Measurements from ENCODE around the gene SLC12A6.

Gene SLC12A6

GRCh38 chr15:34329006-34329405 lies 8.6 kb downstream of the SLC12A6 start:
- H3K27ac ChIP-seq (ENCODE audit: low read depth, low read length): no peak overlapping the region
- no peak overlapping the region for H3K4me2 ChIP-seq (ENCODE audit: low read depth, low read length, poor library complexity, severe bottlenecking)
- no peak overlapping the region for H3K9ac ChIP-seq (ENCODE audit: low read length)
- H3K9me3 ChIP-seq (ENCODE audit: insufficient read depth, low read length): no peaks in the 10 kb centered on the region
- no peaks in the 10 kb centered on the region for H3K79me2 ChIP-seq (ENCODE audit: insufficient read depth, low read length)
- H2AFZ ChIP-seq (ENCODE audit: low read depth, low read length, severe bottlenecking): no peak overlapping the region
- no peaks in the 10 kb centered on the region for H4K20me1 ChIP-seq (ENCODE audit: low read depth, low read length)
- no peaks in the 10 kb centered on the region for H3K9me2 ChIP-seq (replicated peaks; ENCODE audit: insufficient read depth, low read length)
- peaks cover 3% of the 10 kb centered on the region; the same call in 1 of the 2 replicates for H3K27me3 ChIP-seq (ENCODE audit: low read length)
- no peak for TF ChIP-seq CTCF (IDR thresholded peaks at IDR 0.05; ENCODE audit: insufficient read depth, low read length, poor library complexity, severe bottlenecking)
- TF ChIP-seq EZH2phosphoT487 (conservative IDR thresholded peaks at IDR 0.05; ENCODE audit: low read length): no peak
- no peaks in the 10 kb centered on the region for H3F3A ChIP-seq (ENCODE audit: insufficient read depth)
- H3K4me3 ChIP-seq (ENCODE audit: insufficient read depth, low read length, poor library complexity, severe bottlenecking): no peak overlapping the region
- no peaks in the 10 kb centered on the region for H3K36me3 ChIP-seq (ENCODE audit: low read length)

- H3K9ac ChIP-seq (ENCODE audit: low read length): no peak overlapping the region
- no peak overlapping the region for H3K4me3 ChIP-seq (ENCODE audit: insufficient read depth, low read length, poor library complexity, severe bottlenecking)
Measured at GRCh38 chr15:34327906-34328305, 9.7 kb downstream of the SLC12A6 start.

GRCh38 chr15:34325368-34325767 lies 12.2 kb downstream of the SLC12A6 start:
- H3K9ac ChIP-seq (ENCODE audit: low read length): no peak overlapping the region
- peaks cover 3% of the 10 kb centered on the region; the same call in 1 of the 2 replicates for H3K27me3 ChIP-seq (ENCODE audit: low read length)
- no peak overlapping the region for H3K27ac ChIP-seq (ENCODE audit: low read depth, low read length)
- no peaks in the 10 kb centered on the region for H3K36me3 ChIP-seq (ENCODE audit: low read length)
- no peak overlapping the region for H3K4me2 ChIP-seq (ENCODE audit: low read depth, low read length, poor library complexity, severe bottlenecking)
- H3K4me3 ChIP-seq (ENCODE audit: insufficient read depth, low read length, poor library complexity, severe bottlenecking): no peak overlapping the region
- H3K79me2 ChIP-seq (ENCODE audit: insufficient read depth, low read length): no peaks in the 10 kb centered on the region
- H3K9me2 ChIP-seq (replicated peaks; ENCODE audit: insufficient read depth, low read length): no peaks in the 10 kb centered on the region
- H3F3A ChIP-seq (ENCODE audit: insufficient read depth): no peaks in the 10 kb centered on the region
- no peak overlapping the region for H2AFZ ChIP-seq (ENCODE audit: low read depth, low read length, severe bottlenecking)
- no peaks in the 10 kb centered on the region for H3K9me3 ChIP-seq (ENCODE audit: insufficient read depth, low read length)
- TF ChIP-seq CTCF (IDR thresholded peaks at IDR 0.05; ENCODE audit: insufficient read depth, low read length, poor library complexity, severe bottlenecking) (no peak), EZH2phosphoT487 (conservative IDR thresholded peaks at IDR 0.05; ENCODE audit: low read length) (no peak)
- no peaks in the 10 kb centered on the region for H4K20me1 ChIP-seq (ENCODE audit: low read depth, low read length)

More at GRCh38 chr15:34327906-34328305, 9.7 kb downstream of the SLC12A6 start:
- Histone ChIP-seq H3K79me2 (ENCODE audit: insufficient read depth, low read length) (no peaks in the 10 kb centered on the region), H3F3A (ENCODE audit: insufficient read depth) (no peaks in the 10 kb centered on the region), H3K9me2 (replicated peaks; ENCODE audit: insufficient read depth, low read length) (no peaks in the 10 kb centered on the region), H4K20me1 (ENCODE audit: low read depth, low read length) (no peaks in the 10 kb centered on the region), H3K9me3 (ENCODE audit: insufficient read depth, low read length) (no peaks in the 10 kb centered on the region), H3K36me3 (ENCODE audit: low read length) (no peaks in the 10 kb centered on the region), H2AFZ (ENCODE audit: low read depth, low read length, severe bottlenecking) (no peak overlapping the region), H3K27ac (ENCODE audit: low read depth, low read length) (no peak overlapping the region), H3K27me3 (ENCODE audit: low read length) (peaks cover 3% of the 10 kb centered on the region; the same call in 1 of the 2 replicates), H3K4me2 (ENCODE audit: low read depth, low read length, poor library complexity, severe bottlenecking) (no peak overlapping the region)
- no peak for TF ChIP-seq CTCF (IDR thresholded peaks at IDR 0.05; ENCODE audit: insufficient read depth, low read length, poor library complexity, severe bottlenecking)
- no peak for TF ChIP-seq EZH2phosphoT487 (conservative IDR thresholded peaks at IDR 0.05; ENCODE audit: low read length)
